HL-60 (cell line): ENCODE data around the gene LRRD1.

Source experiments
- POLR2AphosphoS5 ChIP-seq: IDR thresholded peaks from 2 replicates; pipeline ENCODE4 v1.6.1; 2012; ENCODE audit warnings: low read depth
- SPI1 ChIP-seq: IDR thresholded peaks from 2 replicates; pipeline ENCODE4 v1.6.1; 2012; ENCODE audit warnings: low read depth, mild to moderate bottlenecking, borderline replicate concordance
- TF ChIP-seq, protein P1 (sequence below): IDR thresholded peaks from one replicate; pipeline ENCODE4 v1.5.1; 2011; ENCODE audit warnings: low read length, control low read depth, inconsistent platforms; ENCODE audit not compliant: insufficient read depth
- TF ChIP-seq, protein P2 (sequence below): IDR thresholded peaks from 2 replicates; pipeline ENCODE4 v1.6.1; 2012; ENCODE audit warnings: low read depth; ENCODE audit not compliant: insufficient replicate concordance

DNA sequence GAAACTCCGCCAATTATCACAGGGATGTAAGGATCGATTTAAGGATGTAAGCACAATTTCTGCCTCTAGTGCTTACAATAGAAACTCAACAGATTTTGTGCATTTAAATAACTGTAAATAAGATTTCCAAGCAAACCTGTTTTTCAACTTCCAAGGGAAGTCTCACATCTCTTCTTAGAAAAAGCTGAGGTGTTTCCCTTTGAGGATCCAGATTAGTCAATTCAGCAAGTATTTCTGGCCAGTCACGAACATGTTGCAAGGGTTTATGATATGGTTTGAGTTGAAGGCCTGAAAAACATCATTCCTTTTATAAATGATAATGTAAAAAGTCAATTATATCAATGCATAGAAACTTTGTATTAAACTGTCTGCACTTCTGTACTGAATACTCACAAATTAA, 42.8 kb upstream of the LRRD1 start:
- TF ChIP-seq, protein P1, sequence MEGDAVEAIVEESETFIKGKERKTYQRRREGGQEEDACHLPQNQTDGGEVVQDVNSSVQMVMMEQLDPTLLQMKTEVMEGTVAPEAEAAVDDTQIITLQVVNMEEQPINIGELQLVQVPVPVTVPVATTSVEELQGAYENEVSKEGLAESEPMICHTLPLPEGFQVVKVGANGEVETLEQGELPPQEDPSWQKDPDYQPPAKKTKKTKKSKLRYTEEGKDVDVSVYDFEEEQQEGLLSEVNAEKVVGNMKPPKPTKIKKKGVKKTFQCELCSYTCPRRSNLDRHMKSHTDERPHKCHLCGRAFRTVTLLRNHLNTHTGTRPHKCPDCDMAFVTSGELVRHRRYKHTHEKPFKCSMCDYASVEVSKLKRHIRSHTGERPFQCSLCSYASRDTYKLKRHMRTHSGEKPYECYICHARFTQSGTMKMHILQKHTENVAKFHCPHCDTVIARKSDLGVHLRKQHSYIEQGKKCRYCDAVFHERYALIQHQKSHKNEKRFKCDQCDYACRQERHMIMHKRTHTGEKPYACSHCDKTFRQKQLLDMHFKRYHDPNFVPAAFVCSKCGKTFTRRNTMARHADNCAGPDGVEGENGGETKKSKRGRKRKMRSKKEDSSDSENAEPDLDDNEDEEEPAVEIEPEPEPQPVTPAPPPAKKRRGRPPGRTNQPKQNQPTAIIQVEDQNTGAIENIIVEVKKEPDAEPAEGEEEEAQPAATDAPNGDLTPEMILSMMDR: no peak
- TF ChIP-seq POLR2AphosphoS5: no peak
- TF ChIP-seq, protein P2, sequence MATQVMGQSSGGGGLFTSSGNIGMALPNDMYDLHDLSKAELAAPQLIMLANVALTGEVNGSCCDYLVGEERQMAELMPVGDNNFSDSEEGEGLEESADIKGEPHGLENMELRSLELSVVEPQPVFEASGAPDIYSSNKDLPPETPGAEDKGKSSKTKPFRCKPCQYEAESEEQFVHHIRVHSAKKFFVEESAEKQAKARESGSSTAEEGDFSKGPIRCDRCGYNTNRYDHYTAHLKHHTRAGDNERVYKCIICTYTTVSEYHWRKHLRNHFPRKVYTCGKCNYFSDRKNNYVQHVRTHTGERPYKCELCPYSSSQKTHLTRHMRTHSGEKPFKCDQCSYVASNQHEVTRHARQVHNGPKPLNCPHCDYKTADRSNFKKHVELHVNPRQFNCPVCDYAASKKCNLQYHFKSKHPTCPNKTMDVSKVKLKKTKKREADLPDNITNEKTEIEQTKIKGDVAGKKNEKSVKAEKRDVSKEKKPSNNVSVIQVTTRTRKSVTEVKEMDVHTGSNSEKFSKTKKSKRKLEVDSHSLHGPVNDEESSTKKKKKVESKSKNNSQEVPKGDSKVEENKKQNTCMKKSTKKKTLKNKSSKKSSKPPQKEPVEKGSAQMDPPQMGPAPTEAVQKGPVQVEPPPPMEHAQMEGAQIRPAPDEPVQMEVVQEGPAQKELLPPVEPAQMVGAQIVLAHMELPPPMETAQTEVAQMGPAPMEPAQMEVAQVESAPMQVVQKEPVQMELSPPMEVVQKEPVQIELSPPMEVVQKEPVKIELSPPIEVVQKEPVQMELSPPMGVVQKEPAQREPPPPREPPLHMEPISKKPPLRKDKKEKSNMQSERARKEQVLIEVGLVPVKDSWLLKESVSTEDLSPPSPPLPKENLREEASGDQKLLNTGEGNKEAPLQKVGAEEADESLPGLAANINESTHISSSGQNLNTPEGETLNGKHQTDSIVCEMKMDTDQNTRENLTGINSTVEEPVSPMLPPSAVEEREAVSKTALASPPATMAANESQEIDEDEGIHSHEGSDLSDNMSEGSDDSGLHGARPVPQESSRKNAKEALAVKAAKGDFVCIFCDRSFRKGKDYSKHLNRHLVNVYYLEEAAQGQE: no peak
- no peak for TF ChIP-seq SPI1
